GM18517 (cell line): Measurements from ENCODE around the gene GNB5.
"Not testable (repeated sequence)": the region's sequence is repeated elsewhere in the genome, so short reads cannot be mapped to it uniquely, and the experiment has no call there.

Experiments used
- ATAC-seq: cut with Tn5 transposase; IDR thresholded peaks from one replicate; pipeline ENCODE4 v1.9.1; 2021; ENCODE audit warnings: mild to moderate bottlenecking, moderate library complexity; ENCODE audit not compliant: unreplicated experiment

The GNB5 gene

DNA sequence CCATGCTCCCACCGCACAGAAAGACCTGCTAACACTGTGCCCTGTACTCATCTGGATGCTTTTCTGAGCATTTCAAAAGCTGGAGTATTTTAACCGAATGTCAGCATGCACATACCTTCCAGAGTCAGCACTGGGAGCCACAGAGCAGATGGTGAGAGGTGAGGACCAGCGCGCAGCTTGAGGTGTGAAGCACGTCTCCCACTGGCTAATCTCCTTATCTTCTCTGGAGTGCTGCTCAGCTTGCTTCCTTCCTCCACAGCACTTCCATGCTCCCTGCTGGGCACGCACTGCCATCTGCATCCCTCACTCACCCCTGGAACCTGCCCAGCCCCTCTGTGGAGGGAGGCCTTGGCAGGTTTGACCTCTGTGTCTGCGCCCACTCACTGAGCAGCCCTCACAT lies at the start of gene GNB5:
GNB5 (minus strand) TSS at position 186 of the 400 bp plus-strand sequence. CDS start 6,716 bp downstream, outside the sequence.
- ATAC-seq, result no peak

DNA sequence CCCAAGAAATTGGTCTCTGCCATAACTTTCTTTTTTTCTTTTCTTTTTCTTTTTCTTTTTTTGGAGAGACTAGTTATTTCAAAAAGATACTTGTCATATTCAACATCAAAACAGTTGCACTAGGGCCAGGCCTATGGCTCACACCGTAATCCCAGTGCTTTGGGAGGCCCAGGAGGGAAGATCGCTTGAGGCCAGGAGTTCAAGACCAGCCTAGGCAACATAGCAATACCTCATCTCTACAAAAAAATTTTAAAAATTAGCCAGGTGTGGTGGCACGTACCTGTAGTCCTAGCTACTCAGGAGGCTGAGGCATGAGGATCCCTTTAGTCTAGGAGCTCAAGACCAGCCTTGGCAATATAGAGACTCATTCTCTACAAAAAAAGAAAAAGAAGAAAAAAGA lies 49.0 kb upstream of the GNB5 start:
- no peak for ATAC-seq

DNA sequence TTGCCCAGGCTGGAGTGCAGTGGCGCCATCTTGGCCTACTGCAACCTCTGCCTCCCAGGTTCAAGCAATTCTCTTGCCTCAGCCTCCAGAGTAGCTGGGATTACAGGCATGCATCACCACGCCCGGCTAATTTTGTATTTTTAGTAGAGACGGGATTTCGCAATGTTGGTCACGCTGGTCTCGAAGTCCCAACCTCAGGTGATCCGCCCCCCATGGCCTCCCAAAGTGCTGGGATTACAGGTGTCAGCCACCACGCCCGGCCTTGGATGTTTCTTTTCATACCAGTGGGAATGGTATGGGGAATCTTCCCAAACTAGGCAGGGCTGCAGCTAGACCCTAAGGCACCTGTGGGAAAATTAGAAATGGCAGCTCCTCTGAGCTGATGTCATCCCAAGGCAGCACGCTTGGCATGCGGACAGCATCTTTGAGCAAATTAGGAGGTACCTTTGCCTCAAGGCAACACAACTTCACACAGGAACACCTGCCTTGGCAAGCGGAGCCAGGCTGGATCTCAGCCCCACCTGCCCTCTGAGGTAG lies 47.9 kb upstream of the GNB5 start:
- not testable (repeated sequence) for ATAC-seq

DNA sequence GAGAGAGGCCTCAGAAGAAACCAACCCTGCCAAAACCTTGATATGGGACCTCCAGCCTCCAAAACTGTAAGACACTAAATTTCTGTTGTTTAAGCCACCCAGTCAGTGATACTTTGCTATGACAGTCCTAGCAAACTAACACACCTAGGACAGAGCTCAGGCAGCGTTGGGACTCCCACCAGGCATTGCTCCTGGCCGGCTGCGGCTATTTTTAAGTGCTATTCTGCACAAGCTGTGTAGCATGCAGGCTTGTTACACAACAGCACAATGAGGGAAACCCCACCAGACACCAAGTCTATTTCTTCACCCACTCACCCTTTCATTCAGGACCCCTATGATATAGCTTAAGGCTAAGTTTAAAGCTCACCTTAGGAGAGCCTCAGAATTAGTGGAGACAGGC lies 47.0 kb upstream of the GNB5 start:
- ATAC-seq, result no peak

DNA sequence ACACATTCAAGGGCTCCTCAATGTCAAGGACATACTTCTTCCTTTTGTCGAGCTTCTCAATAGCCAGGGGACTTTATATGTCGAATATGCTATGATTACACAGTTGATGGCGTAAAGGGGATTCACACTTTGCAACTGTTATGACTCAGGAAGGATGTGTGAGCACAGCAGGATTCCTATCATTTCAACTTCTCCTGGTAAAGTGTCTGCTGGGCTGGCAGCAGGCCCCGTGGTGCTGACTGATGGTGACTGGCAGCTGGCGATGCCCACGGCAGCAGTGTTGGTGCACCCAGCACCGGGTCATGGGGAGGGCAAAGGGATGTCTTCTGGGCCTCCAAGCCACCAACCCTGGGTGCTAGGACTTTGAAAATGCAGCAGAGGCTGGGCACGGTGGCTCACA lies 44.8 kb upstream of the GNB5 start:
- ATAC-seq, result no peak

DNA sequence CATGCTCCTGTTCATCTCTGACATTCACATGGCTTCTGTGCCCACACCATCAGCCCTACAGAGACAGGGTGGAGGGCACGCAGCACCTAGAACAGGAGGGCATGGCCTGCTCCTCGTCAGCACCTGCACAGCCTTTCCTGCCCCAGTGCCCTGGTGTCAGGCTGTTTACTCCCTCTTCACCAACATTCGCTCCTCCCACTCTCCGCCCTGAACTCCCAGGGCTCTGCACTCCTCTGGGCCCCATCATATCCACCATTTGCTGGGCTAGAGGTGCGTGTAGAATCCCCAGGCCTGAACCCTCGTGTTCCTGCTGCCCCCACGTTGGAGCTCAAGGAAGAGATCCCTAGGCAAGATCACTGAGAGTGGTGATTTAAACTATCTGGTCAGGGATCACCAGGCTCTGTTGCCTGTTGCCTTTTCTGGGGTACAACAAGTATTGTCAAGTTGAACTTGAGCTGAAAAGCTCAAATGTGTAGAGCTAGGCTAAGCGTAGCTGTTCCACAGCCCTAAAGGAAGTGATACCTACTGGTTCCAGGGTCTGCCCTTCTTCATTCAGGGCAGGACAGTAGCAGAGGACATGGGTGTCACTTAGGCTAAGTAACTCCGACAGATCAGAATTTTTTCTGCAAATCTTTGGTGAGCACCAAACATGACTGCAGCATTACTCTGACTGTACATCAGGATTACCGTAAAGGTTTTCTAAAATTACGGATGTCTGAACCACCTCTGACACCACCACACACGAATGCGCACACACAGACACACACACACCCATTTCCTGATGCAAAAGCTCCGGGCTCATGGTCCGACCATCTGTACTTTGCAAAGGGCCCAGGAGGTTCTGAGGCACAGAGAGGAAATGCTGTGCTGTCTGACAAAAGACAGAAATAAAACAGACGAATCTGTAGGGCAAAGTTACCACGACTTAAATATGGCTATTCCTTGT lies 43.7 kb upstream of the GNB5 start:
- peak; percentile 34 for ATAC-seq

DNA sequence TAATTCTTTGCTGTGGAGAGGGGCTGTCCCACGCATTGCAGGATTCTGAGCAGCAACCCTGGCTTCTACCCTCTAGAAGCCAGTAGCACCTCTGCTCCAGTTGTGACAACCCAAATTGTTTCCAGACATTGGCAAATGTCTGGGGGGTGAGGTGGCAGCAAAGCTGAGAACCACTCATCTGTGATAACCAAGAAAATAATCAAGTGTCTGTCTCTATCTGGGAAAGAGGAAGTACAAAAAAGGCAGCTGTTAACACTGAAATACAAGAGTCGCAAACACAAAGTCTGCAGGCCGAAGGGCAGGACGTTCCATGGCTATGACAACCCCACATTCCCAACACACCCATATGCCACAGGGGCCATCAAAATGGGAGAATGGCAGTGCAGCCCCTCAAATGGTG lies 42.2 kb upstream of the GNB5 start:
- peak; percentile 48 for ATAC-seq

DNA sequence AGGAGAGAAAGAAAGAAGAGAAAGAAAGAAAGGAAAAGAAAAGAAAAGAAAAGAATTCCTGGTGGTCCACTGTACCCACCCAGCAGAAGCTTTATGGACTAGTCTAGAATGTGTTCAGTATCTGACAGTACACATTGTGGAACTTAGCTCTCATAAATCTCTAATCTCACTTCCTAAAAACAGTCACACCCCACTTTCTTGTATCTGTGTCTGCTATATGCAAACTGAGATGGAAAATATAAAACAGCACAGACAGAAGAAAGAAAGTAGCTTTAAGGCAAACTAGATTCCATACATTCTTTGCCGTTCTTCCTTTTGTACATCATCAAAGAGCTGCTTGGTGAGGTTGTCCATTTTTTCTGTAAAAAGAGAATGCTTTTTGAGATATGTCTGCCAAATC lies 41.1 kb upstream of the GNB5 start:
- ATAC-seq, result peak; percentile 80

DNA sequence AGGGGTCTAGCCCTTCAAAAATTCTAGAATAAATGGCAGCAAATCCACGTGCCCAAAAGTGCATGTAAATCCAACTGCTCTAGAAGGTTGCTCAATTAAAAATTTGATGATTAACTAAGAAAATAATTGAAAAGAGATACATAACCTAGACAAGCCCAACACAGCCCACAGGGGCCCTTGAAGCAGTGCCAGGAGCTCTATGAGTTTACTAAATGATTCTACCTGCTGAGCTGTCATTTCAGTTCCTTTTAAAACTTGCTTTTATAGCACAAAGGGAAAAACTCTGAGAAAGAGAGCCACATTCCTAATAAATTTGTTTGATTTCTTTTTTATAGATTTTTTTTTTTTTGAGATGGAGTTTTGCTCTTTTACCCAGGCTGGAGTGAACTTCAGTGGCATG lies 38.9 kb upstream of the GNB5 start:
- no peak for ATAC-seq

DNA sequence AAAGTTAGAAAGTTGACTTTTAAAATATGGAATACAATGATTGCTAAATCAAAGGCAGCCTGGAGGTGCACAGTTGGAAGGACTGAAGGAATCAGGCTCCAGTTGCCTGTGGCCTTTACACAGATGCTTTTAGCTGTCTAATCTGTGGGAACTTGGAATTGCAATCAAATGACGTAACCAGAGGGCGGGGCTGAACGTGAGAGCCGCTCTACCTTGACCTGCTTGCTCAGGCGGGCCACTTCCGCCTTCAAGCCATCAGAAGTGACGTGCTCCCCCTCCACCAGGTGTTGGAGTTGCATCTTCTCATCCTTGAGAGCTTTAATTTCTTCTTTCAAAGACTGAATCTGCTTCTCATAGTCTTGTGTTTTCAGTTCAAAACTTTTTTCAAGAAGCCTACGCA lies 37.7 kb upstream of the GNB5 start:
- no peak for ATAC-seq

DNA sequence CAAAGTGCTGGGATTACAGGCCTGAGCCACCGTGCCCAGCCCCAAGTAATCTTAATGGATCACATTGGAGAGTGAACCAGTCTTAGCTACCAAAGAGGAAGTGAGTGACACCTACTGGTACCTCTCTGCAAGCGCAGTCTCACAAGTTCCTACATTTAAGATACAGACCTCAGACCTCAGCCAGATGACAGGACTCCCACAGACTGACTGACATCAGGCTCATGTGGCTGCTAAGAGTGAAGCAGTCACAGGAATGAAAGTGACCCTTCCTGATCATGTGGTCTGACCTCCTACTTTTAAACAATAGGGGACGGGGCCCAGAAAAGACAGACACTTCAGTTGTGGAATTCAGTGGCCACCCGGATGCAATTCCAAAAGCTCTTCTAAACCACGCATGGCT lies 36.3 kb upstream of the GNB5 start:
- peak; percentile 79 for ATAC-seq

DNA sequence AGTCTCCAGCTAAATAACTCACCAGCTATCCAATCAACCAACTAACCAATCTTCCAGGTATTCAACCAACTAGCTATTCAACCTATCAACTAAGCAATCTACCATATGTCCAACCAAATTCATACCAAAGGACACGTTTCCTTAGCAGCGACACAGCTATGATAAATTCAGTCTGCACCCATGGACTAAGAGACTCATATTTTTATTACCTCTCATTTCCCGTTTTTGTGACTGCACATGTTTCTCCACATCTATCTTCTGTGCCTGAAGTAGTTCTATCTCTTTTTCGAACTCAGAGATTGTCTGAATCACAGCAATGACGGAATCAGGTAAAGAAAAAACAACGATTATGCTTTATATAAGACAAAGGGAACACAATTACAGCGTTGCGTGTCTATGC lies 34.0 kb upstream of the GNB5 start:
- no peak for ATAC-seq

DNA sequence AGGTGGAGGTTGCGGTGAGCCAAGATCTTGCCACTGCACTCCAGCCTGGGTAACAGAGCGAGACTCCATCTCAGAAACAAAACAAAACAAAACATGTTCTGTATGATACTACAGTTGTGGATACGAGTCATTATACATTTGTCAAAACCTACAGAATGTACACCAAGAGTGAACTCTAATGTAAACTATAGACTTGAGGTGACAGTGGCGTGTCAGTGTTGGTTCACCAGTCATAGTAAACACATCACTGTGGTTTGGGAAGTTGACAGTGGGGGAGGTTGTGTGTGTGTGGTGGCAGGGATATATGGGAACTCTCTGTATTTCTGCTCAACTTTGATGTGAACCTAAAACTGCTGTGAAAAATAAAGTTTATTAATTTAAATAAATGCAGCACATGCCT lies 33.0 kb upstream of the GNB5 start:
- no peak for ATAC-seq

DNA sequence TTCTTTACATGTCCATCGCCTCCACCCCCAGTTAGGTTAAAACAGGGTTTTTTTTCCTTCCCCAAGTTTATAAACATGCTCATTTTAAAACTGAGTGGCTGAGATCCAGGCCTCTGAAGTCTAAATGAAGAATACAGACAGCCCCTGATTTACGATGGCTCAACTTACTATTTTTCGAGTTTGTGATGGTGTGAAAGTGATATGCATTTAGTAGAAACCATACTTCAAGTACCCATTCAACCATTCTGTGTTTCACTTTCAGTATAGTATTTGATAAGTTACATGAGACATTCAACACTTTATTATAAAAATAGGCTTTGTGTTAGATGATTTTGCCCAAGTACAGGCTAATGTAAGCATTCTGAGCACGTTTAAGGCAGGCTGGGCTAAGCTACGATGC lies 30.5 kb upstream of the GNB5 start:
- no peak for ATAC-seq

DNA sequence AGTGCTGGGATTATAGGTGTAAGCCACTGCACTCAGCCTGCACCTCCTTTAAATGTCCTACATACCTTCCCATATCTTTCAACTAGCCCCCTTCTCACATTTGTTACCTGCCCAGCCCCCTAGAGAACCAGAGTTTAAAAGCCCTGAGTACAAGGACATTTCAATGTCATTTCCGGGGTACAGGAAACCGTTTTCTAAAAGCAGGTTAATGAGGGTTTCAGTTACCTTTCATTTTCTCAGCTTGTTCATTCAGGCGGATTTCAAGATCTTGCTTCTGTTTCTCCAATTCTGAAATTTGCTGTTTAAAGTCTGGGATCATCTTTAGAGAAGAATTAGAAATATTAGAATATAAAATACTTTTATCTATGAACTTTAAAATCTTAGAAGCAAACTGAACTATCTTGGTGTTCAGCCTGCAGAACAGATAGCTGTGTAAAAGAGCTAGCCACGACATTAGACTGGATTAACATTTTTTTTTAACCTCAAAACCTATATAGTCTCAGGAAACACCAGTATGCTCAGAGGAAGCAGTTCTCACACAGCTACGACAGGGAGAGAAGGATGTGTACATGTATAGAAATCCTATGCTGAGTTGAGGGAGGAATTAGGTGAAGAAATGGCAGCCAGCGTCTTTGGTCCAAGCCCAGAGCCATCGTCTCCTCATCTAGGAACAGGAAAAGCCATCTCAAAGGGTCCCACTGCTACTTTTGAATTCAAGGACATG lies 29.9 kb upstream of the GNB5 start:
- no peak for ATAC-seq

DNA sequence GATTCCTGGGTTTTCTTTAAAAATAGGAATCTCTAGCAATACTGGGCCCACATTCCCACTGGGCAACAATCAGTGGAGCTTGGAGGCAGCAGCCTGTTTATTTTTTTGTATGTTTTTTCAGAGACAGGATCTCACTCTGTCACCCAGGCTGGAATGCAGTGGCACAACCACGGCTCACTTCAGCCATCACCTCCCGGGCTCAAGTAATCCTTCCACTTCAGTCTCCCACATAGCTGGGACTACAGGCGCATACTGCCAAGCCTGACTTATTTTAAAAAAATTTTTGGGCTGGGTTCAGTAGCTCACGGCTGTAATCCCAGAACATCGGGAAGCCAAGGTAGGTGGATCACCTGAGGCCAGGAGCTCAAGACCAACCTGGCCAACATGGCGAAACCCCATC lies 29.1 kb upstream of the GNB5 start:
- no peak for ATAC-seq

DNA sequence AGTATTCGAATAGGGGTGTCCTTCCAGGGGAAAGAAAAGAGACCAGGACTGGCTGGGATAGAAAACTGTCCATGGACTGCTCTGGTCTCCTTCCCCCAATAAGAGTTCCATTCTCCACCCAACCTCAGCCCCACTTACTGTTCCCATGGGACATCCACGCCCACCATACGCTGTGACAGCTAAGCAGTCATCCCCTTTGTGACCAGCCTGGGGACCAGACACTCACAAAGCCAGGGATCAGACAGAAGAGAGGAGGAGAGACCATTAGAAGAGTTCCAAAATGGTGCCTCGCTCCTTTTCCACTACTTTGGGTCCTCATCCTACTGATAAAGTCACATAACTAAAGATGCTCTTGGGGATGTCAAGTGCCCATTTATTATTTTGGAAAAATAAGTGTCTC lies 27.6 kb upstream of the GNB5 start:
- no peak for ATAC-seq

DNA sequence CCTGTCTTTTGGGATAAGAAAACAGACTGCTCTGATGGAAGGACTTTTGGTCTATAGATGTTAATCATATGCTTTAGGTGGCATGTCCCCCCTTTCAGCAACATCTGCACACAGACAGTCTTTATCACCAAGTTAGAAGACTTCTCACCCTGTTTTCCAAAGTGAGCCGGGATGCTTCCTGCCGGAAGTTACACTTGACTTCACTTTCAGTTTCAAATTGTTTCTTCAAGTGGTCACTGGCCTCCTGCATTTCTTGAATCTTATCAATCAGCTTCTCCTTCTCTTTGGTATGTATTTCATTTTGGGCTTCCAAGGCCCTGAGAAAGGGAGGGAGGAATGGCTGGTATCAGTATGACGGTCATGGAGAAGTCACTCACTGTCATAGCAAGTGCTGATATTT lies 27.2 kb upstream of the GNB5 start:
- no peak for ATAC-seq

DNA sequence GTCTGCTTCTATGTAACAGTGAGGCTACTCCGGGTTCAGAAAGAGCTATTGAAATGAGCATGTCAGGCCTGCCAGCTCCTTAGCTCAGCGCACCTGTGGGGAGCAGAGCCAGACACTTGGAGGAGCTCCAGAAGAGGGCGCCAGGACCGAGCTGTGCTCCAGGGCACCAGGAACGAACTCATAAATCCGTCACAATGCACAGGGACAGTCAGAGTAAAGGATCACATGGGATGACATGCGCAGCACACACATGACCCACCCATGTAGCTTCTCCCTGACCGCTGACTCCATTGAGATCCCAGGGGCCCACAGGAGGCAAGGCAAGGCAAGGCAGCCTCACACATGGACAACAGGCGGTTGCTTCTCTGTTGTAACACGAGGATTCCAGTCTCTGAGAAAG lies 26.0 kb upstream of the GNB5 start:
- ATAC-seq, result no peak

DNA sequence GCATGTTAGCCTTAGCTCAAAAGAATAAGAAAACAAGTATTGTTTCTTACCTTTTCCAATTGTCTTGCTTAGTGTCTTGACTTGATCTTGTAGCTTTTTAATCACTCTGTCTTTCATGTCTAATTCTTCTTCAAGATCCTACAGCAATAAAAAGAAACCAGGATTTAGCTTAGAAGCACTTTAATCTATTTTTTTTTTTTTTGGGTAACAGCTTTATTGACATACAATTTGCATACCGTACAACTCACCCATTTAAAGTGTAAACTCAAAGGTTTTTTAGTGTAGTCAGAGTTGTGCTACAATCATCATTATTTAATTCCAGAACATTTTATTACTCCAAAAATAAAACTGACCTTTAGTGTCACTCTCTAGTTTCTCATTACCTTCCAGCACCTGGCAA lies 23.4 kb upstream of the GNB5 start:
- ATAC-seq, result no peak

DNA sequence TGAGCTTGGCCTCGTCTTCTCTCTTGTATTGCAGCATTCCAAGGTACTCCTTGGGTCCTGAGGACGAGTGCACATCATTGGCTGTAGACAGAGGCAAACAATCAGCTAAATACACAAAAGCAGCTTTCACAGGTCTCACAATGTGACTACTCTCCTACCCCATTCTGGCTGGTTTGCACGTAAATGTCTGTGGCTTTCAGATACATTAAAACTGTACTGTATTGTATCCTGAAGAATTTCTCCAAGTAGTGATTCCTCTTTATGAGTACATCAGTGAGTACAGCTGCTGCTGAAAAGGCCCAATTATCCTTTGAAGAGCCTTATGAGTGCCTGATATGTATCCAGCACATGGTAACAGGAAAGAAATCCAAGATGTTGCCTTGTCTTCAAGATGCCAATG lies 22.0 kb upstream of the GNB5 start:
- no peak for ATAC-seq
